ENCODE results near the gene ATF6.

- no peak for TF ChIP-seq CTCF (IDR thresholded peaks at IDR 0.05)
- TF ChIP-seq POLR2A (IDR thresholded peaks at IDR 0.05), result no peak
These were observed 113.1 kb downstream of the ATF6 start for GRCh38 chr1:161879261-161879660.
